ENCODE measurements around the gene ZCCHC24. TPM values are rescaled to one million over a fixed set of nuclear protein-coding genes. Genes with fewer than 3 reads are reported as not detected.

Gene ZCCHC24
- polyA plus RNA-seq, 1 of the 3 experiments (the other 2 are of a cell fraction), result 15.8 TPM

GRCh38 chr10:79445977-79446757 is 743 bp upstream of the ZCCHC24 start:
- peak; percentile 91 for DNase-seq
- Histone ChIP-seq H3K9me2 (no peaks in the 10 kb centered on the region), H3K4me2 (peak overlapping the region; percentile 80), H3F3A (replicated peaks; ENCODE audit: insufficient read depth) (peaks cover 13% of the 10 kb centered on the region), H3K9ac (peak overlapping the region; percentile 31; the same call in 1 of the 2 replicates), H3K79me2 (ENCODE audit: insufficient read depth) (peaks cover 37% of the 10 kb centered on the region), H3K36me3 (replicated peaks in 1 of 2; ENCODE audit: control insufficient read depth in 1 of 2, insufficient read depth in 2 of 2, low read length in 1 of 2) (no peaks in the 10 kb centered on the region), H3K4me3 (ENCODE audit: low read depth in 2 of 2, low read length in 1 of 2) (peak overlapping the region; percentile 57 to 72), H3K4me1 (ENCODE audit: control insufficient read depth in 1 of 2, insufficient read depth in 2 of 2, low read depth in 1 of 2, low read length in 1 of 2) (peaks cover 10 to 31% of the 10 kb centered on the region in 2 experiments; a peak in 2 of 4 replicates), H3K27me3 (ENCODE audit: insufficient read depth) (no peaks in the 10 kb centered on the region), H2AFZ (ENCODE audit: low read depth) (peak overlapping the region; percentile 54), H3K9me3 (no peaks in the 10 kb centered on the region), H4K20me1 (ENCODE audit: insufficient read depth) (peaks cover 28% of the 10 kb centered on the region), H3K27ac (ENCODE audit: low read depth in 2 of 2, low read length in 1 of 2) (peak overlapping the region; percentile 78 to 80)
- ChIA-PET CTCF (interaction anchor here (1.0 to 1.8 kb wide), 4 partner anchors 11 to 72 kb away, joined by 3 to 7 read pairs (median 4); no protein-coding TSS in a partner anchor), POLR2A (interaction anchor here (0.7 to 1.7 kb wide), 4 partner anchors 21 to 242 kb away, joined by 3 to 6 read pairs (median 4); no protein-coding TSS in a partner anchor)
- under 1% methylated on average over 31 of the region's 43 CpGs for WGBS (ENCODE audit: low lambda C conversion rate)
- no peak for TF ChIP-seq RXRA (IDR thresholded peaks at IDR 0.05; ENCODE audit: borderline replicate concordance, low read depth)
- no peak for TF ChIP-seq GATA2 (CRISPR knock-in tag; IDR thresholded peaks at IDR 0.05)
- TF ChIP-seq EP300 (IDR thresholded peaks at IDR 0.05; ENCODE audit: borderline replicate concordance in 1 of 2, low read depth in 1 of 2, low read length in 1 of 2), result no peak
- no peak for TF ChIP-seq FOXJ3 (CRISPR knock-in tag; IDR thresholded peaks at IDR 0.05)
- TF ChIP-seq FOSL2 (IDR thresholded peaks at IDR 0.05; ENCODE audit: borderline replicate concordance, low read depth), result no peak
- TF ChIP-seq USF2 (IDR thresholded peaks at IDR 0.05; ENCODE audit: borderline replicate concordance, low read depth, low read length), result no peak
- no peak for TF ChIP-seq ELF1 (IDR thresholded peaks at IDR 0.05)
- TF ChIP-seq SIN3A (IDR thresholded peaks at IDR 0.05; ENCODE audit: borderline replicate concordance, low read depth, low read length), result no peak
- TF ChIP-seq NFIC (IDR thresholded peaks at IDR 0.05; ENCODE audit: borderline replicate concordance), result no peak
- no peak for TF ChIP-seq GABPA (IDR thresholded peaks at IDR 0.05; ENCODE audit: low read depth)
- TF ChIP-seq YY1 (IDR thresholded peaks at IDR 0.05; ENCODE audit: low read depth), result no peak
- 0 out of 2 replicates have a peak, but pooled peaks have one; percentile 33 for TF ChIP-seq MXI1 (IDR thresholded peaks at IDR 0.05; ENCODE audit: low read depth, low read length)
- no peak for TF ChIP-seq ZBTB33 (IDR thresholded peaks at IDR 0.05; ENCODE audit: borderline replicate concordance, low read depth)
- TF ChIP-seq PBX3 (IDR thresholded peaks at IDR 0.05), result no peak
- TF ChIP-seq TEAD4 (IDR thresholded peaks at IDR 0.05; ENCODE audit: borderline replicate concordance, insufficient read depth), result no peak
- 0 out of 2 replicates have a peak, but pooled peaks have one; percentile 44 for TF ChIP-seq TAF1 (IDR thresholded peaks at IDR 0.05; ENCODE audit: borderline replicate concordance, low read depth, low read length)
- peak; percentile 40; the same call in 1 of the 2 replicates for TF ChIP-seq TCF12 (IDR thresholded peaks at IDR 0.05)
- TF ChIP-seq POLR2AphosphoS5 (IDR thresholded peaks at IDR 0.05; ENCODE audit: low read depth, low read length), result peak; percentile 69
- TF ChIP-seq RAD21 (IDR thresholded peaks at IDR 0.05; ENCODE audit: low read length), result no peak
- no peak for TF ChIP-seq MEF2A (IDR thresholded peaks at IDR 0.05; ENCODE audit: borderline replicate concordance, low read depth)
- peak; percentile 37; the same call in 1 of the 2 replicates for TF ChIP-seq RCOR1 (IDR thresholded peaks at IDR 0.05; ENCODE audit: low read length)
- TF ChIP-seq JUND (IDR thresholded peaks at IDR 0.05), result no peak
- TF ChIP-seq FOXM1 (IDR thresholded peaks at IDR 0.05; ENCODE audit: low read depth), result no peak
- TF ChIP-seq IRF3 (IDR thresholded peaks at IDR 0.05; ENCODE audit: low read depth, low read length), result no peak
- no peak for TF ChIP-seq EZH2phosphoT487 (IDR thresholded peaks at IDR 0.05; ENCODE audit: borderline replicate concordance, low read depth)

Data from SK-N-SH (cell line).